Peyer's patch (tissue), 4 donors: ENCODE results near the gene MTERF2. TPM values are rescaled to one million over a fixed set of nuclear protein-coding genes. Genes with fewer than 3 reads are reported as not detected.

Experiments used
- DNase-seq, 3 donors: peaks; one replicate each; pipeline ENCODE4 v3.0.0-alpha.2; 2017 to 2019
- H3K27ac ChIP-seq, 4 donors: fragments of 200-600 bp; sonication (generic); one replicate each; pipeline ENCODE4 v1.5.1; 2016 to 2019
- H3K27me3 ChIP-seq, 2 donors: fragments of 200-600 bp; sonication (generic); one replicate each; pipeline ENCODE4 v1.5.1; 2019
- H3K36me3 ChIP-seq, 3 donors: fragments of 200-600 bp; sonication (generic); one replicate each; pipeline ENCODE4 v1.5.1; 2016 to 2019
- H3K4me1 ChIP-seq, 4 donors: fragments of 200-600 bp; sonication (generic); one replicate each; pipeline ENCODE4 v1.5.1; 2016 to 2019
- H3K4me3 ChIP-seq, 4 donors: fragments of 200-600 bp; sonication (generic); 1 replicate in 3 of 4; 2 replicates in 1 of 4; pipeline ENCODE4 v1.5.1; 2016 to 2019; ENCODE audit warnings: mild to moderate bottlenecking in 1 of 4
- H3K9me3 ChIP-seq, 4 donors: fragments of 200-600 bp; sonication (generic); one replicate each; pipeline ENCODE4 v1.5.1; 2016 to 2019; ENCODE audit warnings: mild to moderate bottlenecking in 1 of 4
- POLR2A ChIP-seq, 2 donors: fragments of 450-650 bp; IDR thresholded peaks; one replicate each; pipeline ENCODE4 v1.5.1; 2017; ENCODE audit warnings: antibody characterized with exemption in 2 of 2, mild to moderate bottlenecking in 2 of 2, moderate library complexity in 2 of 2
- total RNA-seq, 4 donors: library from RNA; depleted of rRNA; stranded (reverse); fragments of >200 nt; gene quantifications; one replicate each; pipeline ENCODE4 v1.1.0, GENCODE V29; 2016
- TF ChIP-seq, protein P1 (sequence below), 6 experiments: fragments of 450-650 bp in 4 of 6; fragments of 200-600 bp in 2 of 6; sonication (generic) in 1 of 6; IDR thresholded peaks; one replicate each; pipeline ENCODE4 v1.5.1; 2017 to 2019; ENCODE audit warnings: antibody characterized with exemption in 6 of 6, mild to moderate bottlenecking in 3 of 6, moderate library complexity in 1 of 6

Gene MTERF2
- total RNA-seq, 4 donors from 2014 or later: 10.9 to 19.0 (median 14.8) TPM

DNA sequence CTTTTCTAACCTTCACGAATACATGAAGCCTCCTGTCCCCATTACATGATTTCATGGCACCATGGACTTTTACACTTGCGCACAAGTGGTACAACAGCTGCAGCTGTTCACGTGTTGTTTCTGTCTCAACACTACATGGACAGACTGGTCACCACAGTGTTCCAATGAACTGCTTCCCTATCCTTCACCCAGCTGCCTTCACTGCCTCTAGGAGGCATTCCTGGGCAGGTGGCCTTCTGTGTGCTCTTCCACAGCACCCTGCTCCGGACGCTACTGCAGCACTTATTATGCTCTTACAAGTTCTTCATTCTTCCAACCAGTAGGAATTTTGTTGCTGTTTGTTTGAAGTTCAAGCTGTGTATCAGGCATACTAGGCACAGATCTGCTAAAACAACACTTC is 1.5 kb downstream of the MTERF2 start:
- no peak for TF ChIP-seq POLR2A (IDR thresholded peaks at IDR 0.05)
- TF ChIP-seq, protein P1, sequence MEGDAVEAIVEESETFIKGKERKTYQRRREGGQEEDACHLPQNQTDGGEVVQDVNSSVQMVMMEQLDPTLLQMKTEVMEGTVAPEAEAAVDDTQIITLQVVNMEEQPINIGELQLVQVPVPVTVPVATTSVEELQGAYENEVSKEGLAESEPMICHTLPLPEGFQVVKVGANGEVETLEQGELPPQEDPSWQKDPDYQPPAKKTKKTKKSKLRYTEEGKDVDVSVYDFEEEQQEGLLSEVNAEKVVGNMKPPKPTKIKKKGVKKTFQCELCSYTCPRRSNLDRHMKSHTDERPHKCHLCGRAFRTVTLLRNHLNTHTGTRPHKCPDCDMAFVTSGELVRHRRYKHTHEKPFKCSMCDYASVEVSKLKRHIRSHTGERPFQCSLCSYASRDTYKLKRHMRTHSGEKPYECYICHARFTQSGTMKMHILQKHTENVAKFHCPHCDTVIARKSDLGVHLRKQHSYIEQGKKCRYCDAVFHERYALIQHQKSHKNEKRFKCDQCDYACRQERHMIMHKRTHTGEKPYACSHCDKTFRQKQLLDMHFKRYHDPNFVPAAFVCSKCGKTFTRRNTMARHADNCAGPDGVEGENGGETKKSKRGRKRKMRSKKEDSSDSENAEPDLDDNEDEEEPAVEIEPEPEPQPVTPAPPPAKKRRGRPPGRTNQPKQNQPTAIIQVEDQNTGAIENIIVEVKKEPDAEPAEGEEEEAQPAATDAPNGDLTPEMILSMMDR (IDR thresholded peaks at IDR 0.05): no peak
- H3K9me3 ChIP-seq: no peaks in the 10 kb centered on the region
- H3K27ac ChIP-seq: no peak overlapping the region
- no peak for DNase-seq
- peaks cover 0 to 22% (median 0%) of the 10 kb centered on the region in 4 donors for H3K4me1 ChIP-seq
- H3K4me3 ChIP-seq: no peak overlapping the region
- H3K27me3 ChIP-seq: no peaks in the 10 kb centered on the region
- peaks cover 0 to 11% (median 0%) of the 10 kb centered on the region in 3 donors for H3K36me3 ChIP-seq

DNA sequence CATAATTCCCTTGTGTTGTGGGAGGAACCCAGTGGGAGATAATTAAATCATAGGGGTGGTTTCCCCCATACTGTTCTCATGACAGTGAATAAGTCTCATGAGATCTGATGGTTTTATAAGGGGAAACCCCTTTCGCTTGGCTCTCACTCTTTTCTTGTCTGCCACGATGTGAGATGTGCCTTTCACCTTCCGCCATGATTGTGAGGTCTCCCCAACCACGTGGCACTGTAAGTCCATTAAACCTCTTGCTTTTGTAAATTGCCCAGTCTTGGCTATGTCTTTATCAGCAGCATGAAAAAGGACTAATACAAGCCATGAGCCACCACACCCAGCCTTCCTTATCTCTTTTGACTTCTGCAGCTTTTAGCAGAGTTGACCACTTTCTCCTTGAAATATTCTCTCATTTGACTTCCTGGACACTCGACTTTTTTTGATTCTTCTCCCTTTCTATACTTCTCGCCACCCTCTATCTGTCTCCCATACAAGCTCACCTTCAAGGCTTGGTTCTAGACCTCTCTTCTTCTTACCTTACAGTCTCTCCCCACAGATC is 2.3 kb downstream of the MTERF2 start:
- Histone ChIP-seq H3K9me3 (no peaks in the 10 kb centered on the region), H3K4me1 (peaks cover 0 to 22% (median 0%) of the 10 kb centered on the region in 4 donors)
- TF ChIP-seq, protein P1 (IDR thresholded peaks at IDR 0.05): no peak
- no peak for TF ChIP-seq POLR2A (IDR thresholded peaks at IDR 0.05)

DNA sequence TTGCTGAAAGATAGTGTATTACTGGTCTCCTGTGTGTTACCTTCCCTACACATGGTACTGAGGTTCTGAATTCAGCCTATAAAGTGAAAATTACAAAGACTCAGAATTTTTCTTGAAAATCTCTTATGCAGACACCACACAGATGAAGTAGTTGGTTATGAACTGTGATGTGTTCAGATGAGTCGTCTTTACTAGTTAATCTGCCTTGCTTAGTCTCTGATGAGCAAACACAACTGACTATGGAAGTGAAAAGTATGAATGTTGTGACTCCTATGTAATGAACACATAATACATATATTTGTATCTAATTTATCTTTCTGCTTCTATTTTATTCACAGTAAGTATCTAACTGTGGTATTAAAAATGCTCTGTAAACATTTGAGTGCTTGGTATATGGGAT is 4.7 kb downstream of the MTERF2 start:
- H3K4me3 ChIP-seq: no peak overlapping the region
- H3K4me1 ChIP-seq: peaks cover 0 to 29% (median 0%) of the 10 kb centered on the region in 4 donors
- no peak for DNase-seq
- no peaks in the 10 kb centered on the region for H3K9me3 ChIP-seq
- TF ChIP-seq POLR2A (IDR thresholded peaks at IDR 0.05): no peak
- TF ChIP-seq, protein P1 (IDR thresholded peaks at IDR 0.05): no peak
- no peaks in the 10 kb centered on the region for H3K27me3 ChIP-seq
- peaks cover 0 to 11% (median 0%) of the 10 kb centered on the region in 3 donors for H3K36me3 ChIP-seq
- H3K27ac ChIP-seq: no peak overlapping the region

More for the DNA sequence above, 2.3 kb downstream of the MTERF2 start:
- H3K4me3 ChIP-seq: no peak overlapping the region
- H3K27ac ChIP-seq: no peak overlapping the region
- DNase-seq: no peak
- H3K27me3 ChIP-seq: no peaks in the 10 kb centered on the region
- H3K36me3 ChIP-seq: peaks cover 0 to 11% (median 0%) of the 10 kb centered on the region in 3 donors

DNA sequence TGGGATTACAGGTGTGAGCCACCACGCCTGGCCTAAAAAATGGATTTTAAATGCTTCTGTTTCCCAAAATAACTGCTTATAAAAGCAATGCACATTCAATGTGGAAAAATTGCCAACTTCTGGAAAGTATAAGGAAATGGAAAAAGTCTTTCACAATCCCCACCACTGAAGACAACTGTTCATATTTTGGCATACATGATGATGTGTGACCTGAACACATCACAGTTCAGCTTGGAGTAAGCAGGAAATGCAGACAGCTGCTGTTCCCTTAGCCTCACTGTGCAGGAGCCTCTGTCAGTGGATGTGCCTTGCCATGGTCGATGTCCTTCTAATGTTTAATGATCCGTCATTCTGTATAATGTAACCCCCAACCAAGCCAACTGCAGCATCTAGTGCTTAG is 5.2 kb downstream of the MTERF2 start:
- Histone ChIP-seq H3K4me3 (no peak overlapping the region), H3K36me3 (peaks cover 0 to 11% (median 0%) of the 10 kb centered on the region in 3 donors), H3K27me3 (no peaks in the 10 kb centered on the region), H3K4me1 (peaks cover 0 to 33% (median 0%) of the 10 kb centered on the region in 4 donors), H3K27ac (no peak overlapping the region), H3K9me3 (no peaks in the 10 kb centered on the region)
- TF ChIP-seq POLR2A (IDR thresholded peaks at IDR 0.05): no peak
- TF ChIP-seq, protein P1 (IDR thresholded peaks at IDR 0.05): no peak
- no peak for DNase-seq

DNA sequence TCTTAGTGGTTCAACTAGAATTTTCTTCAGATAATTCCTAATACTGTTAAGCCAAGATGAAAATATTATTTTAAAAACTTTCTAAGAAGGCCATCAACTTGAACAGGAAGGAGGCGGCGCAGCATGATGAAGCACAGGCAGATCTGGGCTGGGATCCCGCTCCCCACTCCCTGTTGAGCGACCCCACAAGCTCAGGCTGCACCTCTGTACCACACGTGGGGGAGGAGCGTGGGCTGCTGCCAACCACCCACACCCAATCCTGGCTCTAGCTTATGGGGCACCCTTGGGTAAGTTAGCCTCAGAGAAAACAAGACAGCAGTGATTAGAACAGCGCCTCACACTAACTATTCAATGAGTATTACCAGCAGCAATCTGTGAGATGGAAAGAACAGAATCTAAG is 6.0 kb downstream of the MTERF2 start:
- no peaks in the 10 kb centered on the region for H3K27me3 ChIP-seq
- no peaks in the 10 kb centered on the region for H3K9me3 ChIP-seq
- H3K4me3 ChIP-seq: no peak overlapping the region
- no peak for TF ChIP-seq POLR2A (IDR thresholded peaks at IDR 0.05)
- TF ChIP-seq, protein P1 (IDR thresholded peaks at IDR 0.05): no peak
- no peak for DNase-seq
- H3K27ac ChIP-seq: no peak overlapping the region
- peaks cover 0 to 37% (median 0%) of the 10 kb centered on the region in 4 donors for H3K4me1 ChIP-seq
- peaks cover 0 to 11% (median 0%) of the 10 kb centered on the region in 3 donors for H3K36me3 ChIP-seq
